Activated T-cell treated with anti-CD3 and anti-CD28 coated beads, Interleukin-2, amount 50 U/mL, for 72 hours (primary cell): ENCODE results near the gene ACSF3. TPM values are rescaled to one million over a fixed set of nuclear protein-coding genes. Genes with fewer than 3 reads are reported as not detected.
"Not testable (repeated sequence)": the region's sequence is repeated elsewhere in the genome, so short reads cannot be mapped to it uniquely, and the experiment has no call there.

Experiments
- ATAC-seq, 2 donors: fragments of 150-1000 bp; cut with Tn5 transposase; replicated peaks in 1 of 2; 2 replicates each; pipeline ENCODE4 v1.10.0; 2021; ENCODE audit warnings: moderate library complexity in 2 of 2, mild to moderate bottlenecking in 1 of 2
- DNase-seq, 2 donors: peaks; one replicate each; pipeline ENCODE4 v3.0.0; 2021 to 2022; ENCODE audit warnings: mixed read lengths in 1 of 2
- H3K27ac Mint-ChIP-seq: one replicate; pipeline ENCODE4 v1.8.0; 2022; ENCODE audit warnings: mild to moderate bottlenecking, moderate library complexity, mixed read lengths
- H3K27me3 Mint-ChIP-seq: one replicate; pipeline ENCODE4 v1.8.0; 2022; ENCODE audit warnings: low read depth, mixed read lengths
- H3K36me3 Mint-ChIP-seq, 2 donors: one replicate each; pipeline ENCODE4 v1.8.0; 2022; ENCODE audit warnings: mixed read lengths in 2 of 2, mild to moderate bottlenecking in 1 of 2; ENCODE audit not compliant: insufficient read depth in 2 of 2
- H3K4me1 Mint-ChIP-seq: one replicate; pipeline ENCODE4 v1.8.0; 2022; ENCODE audit warnings: low read depth, mixed read lengths
- H3K4me3 Mint-ChIP-seq, 2 donors: one replicate each; pipeline ENCODE4 v1.8.0; 2022; ENCODE audit warnings: mild to moderate bottlenecking in 2 of 2, mixed read lengths in 2 of 2, moderate library complexity in 2 of 2
- H3K9me3 Mint-ChIP-seq, 2 donors: one replicate each; pipeline ENCODE4 v1.8.0; 2022; ENCODE audit warnings: mixed read lengths in 2 of 2
- total RNA-seq, 2 donors: library from RNA; stranded (reverse); gene quantifications; one replicate each; pipeline ENCODE4 v1.2.3, GENCODE V29; 2022

ACSF3 gene
- total RNA-seq, 2 donors from 2014 or later = 50.6 to 66.7 TPM

DNA sequence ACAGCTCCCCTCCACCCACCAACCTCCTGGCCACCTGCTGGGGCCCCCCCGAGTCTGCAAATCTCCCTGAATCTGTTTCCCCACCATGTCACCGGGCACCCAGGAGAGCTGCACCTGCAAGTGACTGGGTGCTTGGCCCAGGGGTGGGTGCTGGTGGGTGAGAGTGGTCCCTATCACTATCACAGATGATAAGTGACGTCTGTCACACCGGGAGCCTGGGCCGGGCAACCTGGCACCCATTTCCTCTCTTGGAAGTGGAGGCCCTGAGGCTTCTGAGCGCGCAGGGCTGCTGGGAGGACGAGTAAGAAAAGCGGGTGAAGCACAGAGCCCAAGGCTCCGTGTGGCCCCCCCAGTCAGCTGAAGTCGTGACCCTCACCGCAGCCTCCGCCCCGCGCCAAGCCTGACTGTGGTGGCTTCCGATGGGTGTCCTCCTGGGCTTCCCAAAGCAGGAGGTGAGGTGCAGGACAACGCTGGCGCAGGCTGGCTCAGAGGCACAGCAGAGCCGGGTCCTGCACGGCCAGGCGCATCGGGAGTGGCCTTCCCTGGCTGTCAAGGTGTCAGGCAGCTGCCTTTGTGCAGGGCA, 21.0 kb upstream of the ACSF3 start:
- no peak overlapping the region for H3K27ac Mint-ChIP-seq
- ATAC-seq (no peak), DNase-seq (no peak)
- H3K4me1 Mint-ChIP-seq = no peaks in the 10 kb centered on the region
- H3K36me3 Mint-ChIP-seq = no peaks in the 10 kb centered on the region
- peaks cover 10% of the 10 kb centered on the region in 2 donors for H3K9me3 Mint-ChIP-seq
- H3K27me3 Mint-ChIP-seq = no peaks in the 10 kb centered on the region
- no peak overlapping the region for H3K4me3 Mint-ChIP-seq

DNA sequence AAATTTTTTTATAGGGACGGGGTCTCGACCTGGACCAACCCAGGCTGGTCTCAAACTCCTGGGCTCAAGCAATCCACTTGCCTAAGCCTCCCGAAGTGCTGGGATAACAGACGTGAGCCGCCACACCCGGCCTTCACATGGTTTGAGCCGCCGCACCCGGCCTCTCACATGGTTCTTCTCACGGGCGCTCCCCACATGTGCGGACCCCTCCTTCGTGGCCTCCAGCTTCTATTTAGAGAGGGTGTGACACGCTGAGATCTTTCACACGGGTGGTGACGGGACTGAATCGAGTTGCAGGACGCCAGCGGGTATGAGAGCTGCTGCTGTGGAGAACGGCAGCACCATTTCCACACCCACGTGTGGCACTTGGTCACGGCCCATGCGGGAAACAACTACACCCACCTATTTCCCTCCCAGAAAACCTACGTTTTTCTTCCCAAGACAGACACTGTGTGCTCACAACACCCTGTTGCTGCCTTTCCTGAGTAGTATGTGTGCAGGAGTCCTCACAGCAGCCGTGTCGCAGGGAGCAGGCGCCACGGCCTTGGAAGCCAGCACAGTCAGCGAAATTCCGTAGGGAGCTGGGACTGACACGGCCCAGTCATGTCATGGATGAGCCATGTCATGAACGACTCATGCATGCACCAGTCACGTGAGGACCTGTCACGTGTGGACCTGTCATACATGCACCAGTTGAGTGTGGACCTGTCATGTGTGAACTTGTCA, 20.1 kb upstream of the ACSF3 start:
- Mint-ChIP-seq H3K27ac (no peak overlapping the region), H3K27me3 (no peaks in the 10 kb centered on the region), H3K4me1 (no peaks in the 10 kb centered on the region), H3K9me3 (peaks cover 10% of the 10 kb centered on the region in 2 donors), H3K36me3 (no peaks in the 10 kb centered on the region), H3K4me3 (no peak overlapping the region)
- ATAC-seq = no peak
- no peak for DNase-seq

DNA sequence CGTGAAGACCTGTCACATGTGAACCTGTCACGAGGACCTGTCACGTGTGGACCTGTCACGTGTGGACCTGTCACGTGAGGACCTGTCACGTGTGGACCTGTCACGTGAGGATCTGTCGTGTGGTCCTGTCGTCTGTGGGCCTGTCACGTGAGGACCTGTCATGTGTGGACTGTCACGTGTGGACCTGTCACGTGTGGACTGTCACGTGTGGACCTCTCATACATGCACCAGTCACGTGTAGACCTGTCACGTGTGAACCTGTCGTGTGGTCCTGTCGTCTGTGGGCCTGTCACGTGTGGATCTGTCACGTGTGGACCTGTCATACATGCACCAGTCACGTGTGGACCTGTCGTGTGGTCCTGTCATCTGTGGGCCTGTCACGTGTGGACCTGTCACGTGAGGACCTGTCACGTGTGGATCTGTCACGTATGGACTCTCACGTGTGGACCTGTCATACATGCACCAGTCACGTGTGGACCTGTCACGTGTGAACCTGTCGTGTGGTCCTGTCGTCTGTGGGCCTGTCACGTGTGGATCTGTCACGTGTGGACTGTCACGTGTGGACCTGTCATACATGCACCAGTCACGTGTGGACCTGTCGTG, 19.5 kb upstream of the ACSF3 start:
- not testable (repeated sequence) for H3K4me1 Mint-ChIP-seq, ATAC-seq, H3K4me3 Mint-ChIP-seq, H3K27ac Mint-ChIP-seq, DNase-seq, H3K27me3 Mint-ChIP-seq, H3K36me3 Mint-ChIP-seq
- peaks cover 10% of the 10 kb centered on the region in 2 donors for H3K9me3 Mint-ChIP-seq

DNA sequence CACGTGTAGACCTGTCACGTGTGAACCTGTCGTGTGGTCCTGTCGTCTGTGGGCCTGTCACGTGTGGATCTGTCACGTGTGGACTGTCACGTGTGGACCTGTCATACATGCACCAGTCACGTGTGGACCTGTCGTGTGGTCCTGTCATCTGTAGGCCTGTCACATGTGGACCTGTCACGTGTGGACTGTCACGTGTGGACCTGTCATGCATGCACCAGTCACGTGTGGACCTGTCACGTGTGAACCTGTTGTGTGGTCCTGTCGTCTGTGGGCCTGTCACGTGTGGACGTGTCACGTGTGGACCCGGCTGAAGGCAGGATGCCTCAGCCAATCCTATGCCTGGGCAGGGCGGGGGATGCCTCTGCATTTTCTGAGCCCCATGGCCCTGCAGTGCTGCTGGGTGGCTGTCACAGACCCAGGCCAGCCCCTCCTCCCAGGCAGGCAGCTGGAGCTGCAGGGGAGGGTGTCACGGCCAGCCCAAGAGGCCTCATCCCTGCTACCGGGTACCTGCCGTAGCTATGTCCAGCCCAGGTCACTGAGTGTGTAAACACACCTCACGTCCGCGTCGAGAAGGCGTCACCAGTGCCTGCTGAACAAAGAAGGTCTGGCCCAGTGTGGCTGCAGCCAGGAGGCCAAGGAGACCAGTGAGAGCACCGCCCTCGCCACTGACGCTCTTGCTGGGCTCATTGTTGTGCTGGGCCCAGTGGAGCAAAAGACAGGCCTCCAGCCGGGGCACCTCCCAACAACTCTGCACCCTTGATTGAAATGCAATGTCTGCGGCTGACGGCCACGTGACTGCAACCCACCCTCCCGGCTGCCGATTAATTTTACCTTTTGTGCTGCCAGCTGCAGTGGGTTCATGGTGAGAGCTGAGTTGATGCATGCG, 18.6 kb upstream of the ACSF3 start:
- H3K4me3 Mint-ChIP-seq = no peak overlapping the region
- H3K4me1 Mint-ChIP-seq = no peaks in the 10 kb centered on the region
- no peaks in the 10 kb centered on the region for H3K27me3 Mint-ChIP-seq
- no peak overlapping the region for H3K27ac Mint-ChIP-seq
- no peaks in the 10 kb centered on the region for H3K36me3 Mint-ChIP-seq
- DNase-seq (no peak), ATAC-seq (no peak)
- peaks cover 10% of the 10 kb centered on the region in 2 donors for H3K9me3 Mint-ChIP-seq

DNA sequence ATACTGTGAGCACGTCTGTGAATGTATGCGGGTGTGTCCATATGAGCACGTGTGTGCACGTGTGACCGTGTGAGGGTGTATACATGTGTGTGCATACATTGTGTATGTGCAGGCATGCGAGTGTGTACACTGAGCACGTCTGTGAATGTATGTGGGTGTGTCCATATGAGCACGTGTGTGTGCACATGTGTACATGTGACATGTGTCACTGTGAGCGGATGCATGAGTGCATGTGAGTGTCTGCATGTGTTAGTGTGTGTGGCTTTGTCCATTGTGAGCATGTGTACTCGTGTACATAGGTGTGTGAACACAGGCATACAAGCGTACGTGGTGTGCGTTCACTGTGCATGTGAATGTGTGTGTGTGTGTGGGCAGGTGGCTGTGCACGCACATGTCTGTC, 17.5 kb upstream of the ACSF3 start:
- no peaks in the 10 kb centered on the region for H3K36me3 Mint-ChIP-seq
- H3K27ac Mint-ChIP-seq = no peak overlapping the region
- no peaks in the 10 kb centered on the region for H3K4me1 Mint-ChIP-seq
- H3K9me3 Mint-ChIP-seq = peaks cover 10% of the 10 kb centered on the region in 2 donors
- no peak overlapping the region for H3K4me3 Mint-ChIP-seq
- no peaks in the 10 kb centered on the region for H3K27me3 Mint-ChIP-seq
- ATAC-seq (no peak), DNase-seq (no peak)

DNA sequence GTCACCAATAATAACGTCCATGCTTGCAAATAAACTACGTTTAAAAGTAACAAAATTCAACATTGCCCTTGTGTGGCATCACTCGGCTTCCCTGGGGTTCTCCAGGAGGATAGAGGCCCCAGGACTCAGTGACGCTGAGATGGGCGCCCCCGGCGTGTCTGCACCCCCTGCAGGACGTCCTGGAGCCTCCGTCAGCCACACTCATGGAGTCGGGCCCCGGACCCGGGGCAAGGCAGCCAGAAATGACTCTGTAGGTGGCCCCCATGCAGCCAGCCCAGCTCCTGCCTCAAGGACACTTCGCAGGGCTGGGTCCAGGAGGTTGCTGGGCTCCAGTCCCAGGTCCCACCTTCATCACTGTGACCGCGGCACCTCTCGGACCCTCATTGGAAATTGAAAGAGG, 16.6 kb upstream of the ACSF3 start:
- Mint-ChIP-seq H3K27me3 (no peaks in the 10 kb centered on the region), H3K9me3 (peaks cover 10% of the 10 kb centered on the region in 2 donors), H3K4me1 (no peaks in the 10 kb centered on the region), H3K36me3 (no peaks in the 10 kb centered on the region), H3K4me3 (no peak overlapping the region), H3K27ac (no peak overlapping the region)
- ATAC-seq (no peak), DNase-seq (no peak)

DNA sequence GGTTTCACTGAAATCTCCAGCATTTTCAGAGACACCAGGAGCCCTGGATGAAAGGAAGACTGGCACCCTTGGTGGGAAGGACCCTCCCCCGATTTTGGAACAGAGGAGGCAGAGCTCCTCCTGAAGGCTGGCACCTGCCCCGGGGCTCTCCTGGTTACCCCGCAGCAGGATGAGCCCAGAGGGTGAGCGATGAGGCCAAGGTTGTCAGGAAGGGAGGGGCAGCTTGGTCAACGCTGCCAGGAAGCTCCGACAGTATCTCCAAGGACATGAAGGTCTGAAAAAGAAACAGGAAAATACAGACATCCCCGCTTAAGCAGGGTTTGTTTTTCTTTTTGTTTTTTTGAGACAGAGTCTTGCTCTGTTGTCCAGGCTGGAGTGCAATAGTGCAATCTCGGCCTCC, 15.5 kb upstream of the ACSF3 start:
- Mint-ChIP-seq H3K27me3 (no peaks in the 10 kb centered on the region), H3K9me3 (peaks cover 10% of the 10 kb centered on the region in 2 donors), H3K27ac (no peak overlapping the region), H3K4me1 (no peaks in the 10 kb centered on the region), H3K36me3 (no peaks in the 10 kb centered on the region), H3K4me3 (no peak overlapping the region)
- DNase-seq (no peak), ATAC-seq (no peak)

DNA sequence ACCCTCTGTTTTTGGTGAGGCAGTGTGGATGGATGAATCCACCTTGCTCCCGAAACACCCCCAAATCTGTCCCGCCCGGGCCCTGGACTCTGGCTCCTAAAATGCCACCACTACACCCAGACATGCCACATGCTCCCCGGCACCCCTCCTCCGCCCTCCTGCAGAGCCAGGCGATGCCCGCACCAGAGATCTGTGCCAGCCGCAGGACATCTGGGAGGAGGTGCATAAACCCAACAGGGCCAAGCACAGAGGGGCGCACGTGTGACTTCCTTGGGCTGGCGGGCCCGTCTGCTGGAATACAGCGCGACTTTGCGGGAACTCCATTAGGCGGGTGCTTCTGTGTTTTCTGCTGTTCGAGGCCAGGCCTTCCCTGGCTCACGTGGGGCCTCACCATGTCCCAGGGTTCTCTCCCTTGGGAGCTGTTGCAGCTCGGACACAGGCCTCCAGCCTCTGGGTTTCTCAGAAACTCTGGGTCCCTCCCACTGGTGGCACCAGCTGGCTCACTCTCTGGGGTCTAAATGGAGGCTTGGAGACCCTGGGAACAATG, 14.1 kb upstream of the ACSF3 start:
- Mint-ChIP-seq H3K27ac (no peak overlapping the region), H3K27me3 (no peaks in the 10 kb centered on the region)
- ATAC-seq = no peak

DNA sequence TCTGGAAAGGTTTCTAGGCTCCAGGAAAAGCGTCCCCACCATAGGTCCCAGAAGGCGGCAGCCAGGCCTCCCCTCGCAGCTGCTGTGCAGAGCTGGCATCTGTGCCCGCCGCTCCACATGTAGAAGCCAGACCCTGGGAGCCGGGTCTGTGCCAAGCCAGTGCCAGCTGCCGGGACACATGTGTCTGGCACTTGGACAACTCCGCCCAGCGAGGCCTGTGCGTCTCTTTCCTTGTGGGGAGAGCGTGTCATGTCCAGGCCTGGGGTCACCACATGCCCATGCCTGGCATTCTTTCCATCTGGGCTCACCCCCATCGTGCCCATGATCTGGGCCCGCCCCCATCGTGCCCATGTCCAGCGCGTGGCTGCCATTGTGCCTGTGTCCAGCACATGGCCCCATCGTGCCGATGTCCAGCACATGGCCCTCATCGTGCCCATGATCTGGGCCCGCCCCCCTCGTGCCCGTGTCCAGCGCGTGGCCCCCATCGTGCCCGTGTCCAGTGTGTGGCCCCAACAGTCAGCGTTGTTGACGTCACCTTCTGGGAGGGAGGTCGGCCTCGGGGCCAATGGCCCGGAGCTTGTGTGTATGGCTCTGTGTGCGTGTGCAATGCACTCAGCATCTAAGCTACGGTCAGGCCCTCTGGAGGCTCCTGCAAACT, 13.3 kb upstream of the ACSF3 start:
- H3K36me3 Mint-ChIP-seq = no peaks in the 10 kb centered on the region
- no peak for ATAC-seq
- peaks cover 10% of the 10 kb centered on the region in 2 donors for H3K9me3 Mint-ChIP-seq
- no peak for DNase-seq
- no peaks in the 10 kb centered on the region for H3K27me3 Mint-ChIP-seq
- no peak overlapping the region for H3K4me3 Mint-ChIP-seq
- no peak overlapping the region for H3K27ac Mint-ChIP-seq
- H3K4me1 Mint-ChIP-seq = peaks cover 7% of the 10 kb centered on the region

More for the DNA sequence above, 14.1 kb upstream of the ACSF3 start:
- Mint-ChIP-seq H3K36me3 (no peaks in the 10 kb centered on the region), H3K9me3 (peaks cover 10% of the 10 kb centered on the region in 2 donors), H3K4me3 (no peak overlapping the region), H3K4me1 (peaks cover 2% of the 10 kb centered on the region)
- no peak for DNase-seq

DNA sequence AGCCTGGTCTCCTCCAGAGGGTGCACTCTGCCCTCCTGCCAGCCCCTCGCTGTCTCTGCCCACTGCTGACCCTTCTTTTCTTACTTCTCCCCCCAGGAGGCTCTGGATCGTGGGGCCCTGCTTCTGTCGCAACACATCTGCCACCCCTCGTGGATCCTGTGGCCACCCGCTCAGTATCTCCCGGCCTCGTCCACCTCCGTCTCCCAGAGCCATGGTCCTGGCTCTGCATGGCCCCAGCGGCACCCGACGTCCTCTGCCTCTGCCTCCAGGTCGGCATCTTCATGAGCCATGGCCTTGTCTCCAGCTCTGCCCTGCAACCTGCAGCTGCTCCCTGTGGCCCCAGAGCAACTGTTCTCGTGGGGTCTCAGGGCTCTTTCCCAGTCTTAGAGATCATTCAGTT, 12.1 kb upstream of the ACSF3 start:
- Mint-ChIP-seq H3K4me1 (peaks cover 7% of the 10 kb centered on the region), H3K9me3 (no peaks in the 10 kb centered on the region), H3K36me3 (no peaks in the 10 kb centered on the region), H3K27me3 (no peaks in the 10 kb centered on the region), H3K27ac (no peak overlapping the region), H3K4me3 (no peak overlapping the region)
- no peak for ATAC-seq
- DNase-seq = no peak

DNA sequence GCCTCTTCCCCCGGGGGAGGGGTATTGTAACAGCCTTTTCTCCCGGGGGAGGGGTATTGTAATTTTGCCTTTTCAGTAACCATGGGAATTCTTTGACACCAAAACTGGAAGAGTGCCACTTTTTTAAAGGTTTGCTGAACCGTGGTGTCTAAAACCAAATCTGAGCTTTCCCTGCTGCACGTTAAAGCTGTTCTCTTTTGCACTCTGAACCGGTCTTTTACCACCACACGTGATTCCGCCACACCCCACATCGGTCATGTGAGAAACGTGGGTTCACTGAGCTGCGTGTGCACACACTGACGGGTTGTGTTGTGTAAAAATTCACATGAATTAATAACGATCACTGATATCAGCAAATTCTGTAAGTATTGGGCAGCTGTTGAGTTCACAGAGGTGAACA, 9.2 kb upstream of the ACSF3 start:
- Mint-ChIP-seq H3K27me3 (no peaks in the 10 kb centered on the region), H3K4me1 (peaks cover 7% of the 10 kb centered on the region), H3K9me3 (no peaks in the 10 kb centered on the region), H3K36me3 (no peaks in the 10 kb centered on the region), H3K4me3 (peak overlapping the region in 1 of 2 donors; percentile 43), H3K27ac (no peak overlapping the region)
- DNase-seq (no peak), ATAC-seq (no peak)

DNA sequence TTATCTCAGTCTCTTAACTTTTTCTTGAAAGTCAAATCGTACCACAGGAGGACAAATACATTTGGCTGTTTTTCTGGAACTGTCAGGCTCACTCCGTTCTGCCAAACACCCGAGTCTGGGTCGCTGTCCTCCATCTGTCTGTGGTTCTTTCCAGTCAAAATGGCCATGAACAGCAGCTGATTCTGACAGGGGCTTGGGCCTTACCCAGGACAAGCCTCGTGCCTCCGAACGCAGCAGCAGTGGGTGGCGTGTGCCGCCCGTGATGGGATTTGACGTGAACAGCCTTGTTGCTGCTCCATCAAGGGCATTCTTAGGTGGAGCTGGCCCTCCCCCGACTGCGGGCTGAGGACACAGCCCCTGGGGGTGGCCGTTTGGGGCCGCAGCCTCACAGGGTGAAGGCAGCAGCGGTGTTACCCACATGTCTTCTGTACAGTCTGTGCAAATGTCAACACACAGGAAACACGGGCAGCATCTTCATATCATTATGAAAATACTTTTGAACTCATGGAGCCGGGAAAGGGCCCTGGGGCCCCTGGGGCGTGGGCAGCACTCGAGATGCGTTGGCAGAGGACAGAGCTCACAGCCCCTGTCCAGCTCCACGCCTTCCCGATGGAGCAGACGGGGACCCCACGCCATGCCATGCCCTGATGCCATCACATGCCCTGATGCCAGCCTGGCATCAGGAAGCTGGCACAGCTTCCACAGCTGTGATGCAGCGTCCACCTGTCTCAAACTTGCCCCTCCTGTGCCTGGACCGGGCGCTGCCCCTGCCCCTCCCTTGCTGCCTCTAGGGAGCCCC, 8.6 kb upstream of the ACSF3 start:
- Mint-ChIP-seq H3K4me1 (peaks cover 7% of the 10 kb centered on the region), H3K9me3 (no peaks in the 10 kb centered on the region), H3K36me3 (no peaks in the 10 kb centered on the region), H3K27ac (no peak overlapping the region), H3K4me3 (no peak overlapping the region), H3K27me3 (no peaks in the 10 kb centered on the region)
- ATAC-seq = no peak
- DNase-seq = no peak
